Peyer's patch (tissue), 4 donors: ENCODE measurements around the gene HPSE2.

ENCODE experiments used
- CTCF ChIP-seq, 6 experiments: fragments of 450-650 bp in 4 of 6; fragments of 200-600 bp in 2 of 6; sonication (generic) in 1 of 6; IDR thresholded peaks; one replicate each; pipeline ENCODE4 v1.5.1; 2017 to 2019; ENCODE audit warnings: antibody characterized with exemption in 6 of 6, mild to moderate bottlenecking in 3 of 6, moderate library complexity in 1 of 6
- POLR2A ChIP-seq, 2 donors: fragments of 450-650 bp; IDR thresholded peaks; one replicate each; pipeline ENCODE4 v1.5.1; 2017; ENCODE audit warnings: antibody characterized with exemption in 2 of 2, mild to moderate bottlenecking in 2 of 2, moderate library complexity in 2 of 2

GRCh38 chr10:98487649-98488048 is 748.0 kb downstream of the HPSE2 start:
- no peak for TF ChIP-seq CTCF (IDR thresholded peaks at IDR 0.05)
- no peak for TF ChIP-seq POLR2A (IDR thresholded peaks at IDR 0.05)
